LNCaP clone FGC (cell line): ENCODE measurements around the gene NPIPA5.
"Not testable (repeated sequence)": the region's sequence is repeated elsewhere in the genome, so short reads cannot be mapped to it uniquely, and the experiment has no call there.

ENCODE experiments used
- DNase-seq: peaks from one replicate; pipeline ENCODE4 v3.0.0-alpha.2; 2011; ENCODE audit warnings: low read depth
- H3K4me3 ChIP-seq: 2 replicates; pipeline ENCODE4 v1.5.1; 2011; ENCODE audit warnings: mild to moderate bottlenecking, low read depth, low read length, control low read depth

The NPIPA5 gene

GRCh38 chr16:15337974-15338605, 40.0 kb downstream of the NPIPA5 start:
- not testable (repeated sequence) for H3K4me3 ChIP-seq, DNase-seq

- not testable (repeated sequence) for H3K4me3 ChIP-seq, DNase-seq
Measured at GRCh38 chr16:15335609-15336008, 42.5 kb downstream of the NPIPA5 start.

GRCh38 chr16:15333969-15334368, 44.1 kb downstream of the NPIPA5 start:
- not testable (repeated sequence) for H3K4me3 ChIP-seq, DNase-seq

GRCh38 chr16:15330978-15331377, 47.1 kb downstream of the NPIPA5 start:
- DNase-seq, H3K4me3 ChIP-seq: not testable (repeated sequence)

- H3K4me3 ChIP-seq, DNase-seq: not testable (repeated sequence)
Measured at GRCh38 chr16:15324954-15325353, 53.1 kb downstream of the NPIPA5 start.

- not testable (repeated sequence) for DNase-seq, H3K4me3 ChIP-seq
Measured at GRCh38 chr16:15323373-15323772, 54.7 kb downstream of the NPIPA5 start.

- DNase-seq, H3K4me3 ChIP-seq: not testable (repeated sequence)
Measured at GRCh38 chr16:15321221-15321620, 56.9 kb downstream of the NPIPA5 start.

GRCh38 chr16:15314562-15314961, 63.5 kb downstream of the NPIPA5 start:
- DNase-seq, H3K4me3 ChIP-seq: not testable (repeated sequence)
